HepG2 (cell line): ENCODE data around the gene GLI3. TPM values are rescaled to one million over a fixed set of nuclear protein-coding genes. Genes with fewer than 3 reads are reported as not detected.

ENCODE experiments used
- FOXJ3 ChIP-seq: sonication (generic); formaldehyde crosslinking; IDR thresholded peaks from 2 replicates; pipeline ENCODE4 v1.4.0; 2020; ENCODE audit warnings: missing genetic modification reagents, mild to moderate bottlenecking, borderline replicate concordance
- HMG20B ChIP-seq: conservative IDR thresholded peaks from 2 replicates; pipeline ENCODE4 v1.6.1; 2016; ENCODE audit warnings: missing genetic modification reagents, missing compliant biosample characterization
- HNRNPH1 ChIP-seq: fragments of 200-400 bp; formaldehyde crosslinking; optimal IDR thresholded peaks from 2 replicates; pipeline ENCODE3; 2017; ENCODE audit warnings: mild to moderate bottlenecking, low read depth, low read length
- KAT8 ChIP-seq: IDR thresholded peaks from 2 replicates; pipeline ENCODE4 v1.6.1; 2016; ENCODE audit warnings: missing genetic modification reagents, missing compliant biosample characterization
- MZF1 ChIP-seq: sonication (generic); formaldehyde crosslinking; IDR thresholded peaks from 2 replicates; pipeline ENCODE4 v1.8.1; 2023; ENCODE audit warnings: mild to moderate bottlenecking, missing genetic modification reagents, borderline replicate concordance
- NFRKB ChIP-seq: fragments of 450-650 bp; IDR thresholded peaks from 2 replicates; pipeline ENCODE4 v1.6.1; 2017
- PCBP1 ChIP-seq: fragments of 200-400 bp; formaldehyde crosslinking; IDR thresholded peaks from 2 replicates; pipeline ENCODE4 v1.6.1; 2017; ENCODE audit warnings: mild to moderate bottlenecking, low read depth, low read length, borderline replicate concordance
- ZFY ChIP-seq: sonication (generic); formaldehyde crosslinking; IDR thresholded peaks from 2 replicates; pipeline ENCODE4 v1.4.0; 2020; ENCODE audit warnings: missing genetic modification reagents
- ZNF367 ChIP-seq: sonication (generic); formaldehyde crosslinking; IDR thresholded peaks from 2 replicates; pipeline ENCODE4 v1.4.0; 2020; ENCODE audit warnings: missing genetic modification reagents, borderline replicate concordance
- ZNF468 ChIP-seq: sonication (generic); formaldehyde crosslinking; IDR thresholded peaks from 2 replicates; pipeline ENCODE4 v1.8.0; 2022; ENCODE audit warnings: mild to moderate bottlenecking, moderate library complexity, missing genetic modification reagents
- ZNF570 ChIP-seq: sonication (generic); formaldehyde crosslinking; IDR thresholded peaks from 2 replicates; pipeline ENCODE4 v1.4.0; 2020; ENCODE audit warnings: mild to moderate bottlenecking, missing genetic modification reagents, borderline replicate concordance
- polyA plus RNA-seq, 8 experiments: library from polyadenylated mRNA; depleted of rRNA in 3 of 8; stranded (reverse) in 7 of 8; unstranded in 1 of 8; fragments of >200 nt; fragmentation: Illumina TruSeq in 4 of 8; extraction: Trizol in 4 of 8; gene quantifications; 2 replicates each; pipeline versions ENCODE4 v1.2.1 to v1.2.3, GENCODE V29; 2011 to 2016; ENCODE audit warnings: low read depth in 4 of 8, missing spikeins in 1 of 8, mixed read lengths in 1 of 8; ENCODE audit not compliant: insufficient read depth in 1 of 8
- total RNA-seq, 5 experiments: library from RNA; depleted of rRNA; stranded (reverse); fragments of >200 nt; fragmentation: Illumina TruSeq; extraction: Trizol; gene quantifications; 2 replicates each; pipeline ENCODE4 v1.2.3, GENCODE V29; 2016; ENCODE audit warnings: low read depth in 1 of 5
- TF ChIP-seq, protein P1 (sequence below), 2 experiments: sonication (generic) in 1 of 2; formaldehyde crosslinking in 1 of 2; IDR thresholded peaks; 2 replicates each; pipeline versions ENCODE4 v1.4.0 to v1.6.1; 2016 to 2020; ENCODE audit warnings: borderline replicate concordance in 1 of 2, low read depth in 1 of 2, mild to moderate bottlenecking in 1 of 2, missing genetic modification reagents in 1 of 2
- TF ChIP-seq, protein P2 (sequence below): IDR thresholded peaks from 2 replicates; pipeline ENCODE4 v1.6.1; 2016
- TF ChIP-seq, protein P3 (sequence below): sonication (generic); formaldehyde crosslinking; IDR thresholded peaks from 2 replicates; pipeline ENCODE4 v1.4.0; 2020; ENCODE audit warnings: low read depth, missing genetic modification reagents
- TF ChIP-seq, protein P4 (sequence below): sonication (generic); formaldehyde crosslinking; IDR thresholded peaks from 2 replicates; pipeline ENCODE4 v1.4.0; 2020; ENCODE audit warnings: mild to moderate bottlenecking, low read depth, missing genetic modification reagents

Gene GLI3
- total and polyA plus RNA-seq, 2 of the 13 experiments (the other 11 are each of a cell fraction or from before 2014, with no cell fraction given) = not detected

DNA sequence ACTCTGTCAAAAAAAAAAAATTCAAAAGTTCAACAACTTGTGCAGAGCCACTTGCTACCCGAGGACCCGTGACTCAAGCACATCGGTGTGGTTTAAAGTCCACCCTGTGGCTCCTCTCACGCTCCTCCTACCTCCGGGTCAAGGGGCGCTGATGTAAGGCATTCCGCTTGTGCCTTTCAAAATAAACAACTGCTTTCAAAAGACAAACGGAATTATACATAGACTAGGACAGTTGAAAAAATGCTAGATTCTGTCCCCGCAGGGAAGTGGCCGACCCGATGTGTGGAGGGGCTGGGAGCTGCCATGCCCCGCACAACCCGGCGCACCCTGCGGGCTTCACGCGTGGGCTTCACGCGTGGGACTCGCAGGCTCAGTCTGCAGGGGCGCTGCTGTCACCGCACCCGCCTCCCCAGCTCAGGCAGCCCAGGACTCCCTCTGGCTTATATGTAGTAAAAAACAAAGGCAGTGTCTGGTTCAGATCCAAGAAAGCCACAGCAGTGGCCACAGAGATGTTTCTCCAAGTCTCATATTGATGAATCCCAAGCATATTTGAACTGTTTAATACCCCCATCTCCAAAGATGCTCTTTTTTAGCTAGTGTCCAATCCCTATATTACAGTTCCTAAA lies 294.4 kb downstream of the GLI3 start (continued):
- TF ChIP-seq, protein P1, sequence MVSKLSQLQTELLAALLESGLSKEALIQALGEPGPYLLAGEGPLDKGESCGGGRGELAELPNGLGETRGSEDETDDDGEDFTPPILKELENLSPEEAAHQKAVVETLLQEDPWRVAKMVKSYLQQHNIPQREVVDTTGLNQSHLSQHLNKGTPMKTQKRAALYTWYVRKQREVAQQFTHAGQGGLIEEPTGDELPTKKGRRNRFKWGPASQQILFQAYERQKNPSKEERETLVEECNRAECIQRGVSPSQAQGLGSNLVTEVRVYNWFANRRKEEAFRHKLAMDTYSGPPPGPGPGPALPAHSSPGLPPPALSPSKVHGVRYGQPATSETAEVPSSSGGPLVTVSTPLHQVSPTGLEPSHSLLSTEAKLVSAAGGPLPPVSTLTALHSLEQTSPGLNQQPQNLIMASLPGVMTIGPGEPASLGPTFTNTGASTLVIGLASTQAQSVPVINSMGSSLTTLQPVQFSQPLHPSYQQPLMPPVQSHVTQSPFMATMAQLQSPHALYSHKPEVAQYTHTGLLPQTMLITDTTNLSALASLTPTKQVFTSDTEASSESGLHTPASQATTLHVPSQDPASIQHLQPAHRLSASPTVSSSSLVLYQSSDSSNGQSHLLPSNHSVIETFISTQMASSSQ (IDR thresholded peaks at IDR 0.05; ENCODE audit: low read depth) = no peak; the same call in 1 of the 2 replicates
- TF ChIP-seq, protein P1 (CRISPR knock-in tag; IDR thresholded peaks at IDR 0.05; ENCODE audit: borderline replicate concordance) = no peak
- TF ChIP-seq PCBP1 = no peak
- TF ChIP-seq, protein P2, sequence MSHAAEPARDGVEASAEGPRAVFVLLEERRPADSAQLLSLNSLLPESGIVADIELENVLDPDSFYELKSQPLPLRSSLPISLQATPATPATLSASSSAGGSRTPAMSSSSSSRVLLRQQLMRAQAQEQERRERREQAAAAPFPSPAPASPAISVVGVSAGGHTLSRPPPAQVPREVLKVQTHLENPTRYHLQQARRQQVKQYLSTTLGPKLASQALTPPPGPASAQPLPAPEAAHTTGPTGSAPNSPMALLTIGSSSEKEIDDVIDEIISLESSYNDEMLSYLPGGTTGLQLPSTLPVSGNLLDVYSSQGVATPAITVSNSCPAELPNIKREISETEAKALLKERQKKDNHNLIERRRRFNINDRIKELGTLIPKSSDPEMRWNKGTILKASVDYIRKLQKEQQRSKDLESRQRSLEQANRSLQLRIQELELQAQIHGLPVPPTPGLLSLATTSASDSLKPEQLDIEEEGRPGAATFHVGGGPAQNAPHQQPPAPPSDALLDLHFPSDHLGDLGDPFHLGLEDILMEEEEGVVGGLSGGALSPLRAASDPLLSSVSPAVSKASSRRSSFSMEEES = peak; percentile 94
- no peak for TF ChIP-seq KAT8 (CRISPR knock-in tag)
- 0 out of 2 replicates have a peak, but pooled peaks have one; percentile 16 for TF ChIP-seq HMG20B
- TF ChIP-seq, protein P3, sequence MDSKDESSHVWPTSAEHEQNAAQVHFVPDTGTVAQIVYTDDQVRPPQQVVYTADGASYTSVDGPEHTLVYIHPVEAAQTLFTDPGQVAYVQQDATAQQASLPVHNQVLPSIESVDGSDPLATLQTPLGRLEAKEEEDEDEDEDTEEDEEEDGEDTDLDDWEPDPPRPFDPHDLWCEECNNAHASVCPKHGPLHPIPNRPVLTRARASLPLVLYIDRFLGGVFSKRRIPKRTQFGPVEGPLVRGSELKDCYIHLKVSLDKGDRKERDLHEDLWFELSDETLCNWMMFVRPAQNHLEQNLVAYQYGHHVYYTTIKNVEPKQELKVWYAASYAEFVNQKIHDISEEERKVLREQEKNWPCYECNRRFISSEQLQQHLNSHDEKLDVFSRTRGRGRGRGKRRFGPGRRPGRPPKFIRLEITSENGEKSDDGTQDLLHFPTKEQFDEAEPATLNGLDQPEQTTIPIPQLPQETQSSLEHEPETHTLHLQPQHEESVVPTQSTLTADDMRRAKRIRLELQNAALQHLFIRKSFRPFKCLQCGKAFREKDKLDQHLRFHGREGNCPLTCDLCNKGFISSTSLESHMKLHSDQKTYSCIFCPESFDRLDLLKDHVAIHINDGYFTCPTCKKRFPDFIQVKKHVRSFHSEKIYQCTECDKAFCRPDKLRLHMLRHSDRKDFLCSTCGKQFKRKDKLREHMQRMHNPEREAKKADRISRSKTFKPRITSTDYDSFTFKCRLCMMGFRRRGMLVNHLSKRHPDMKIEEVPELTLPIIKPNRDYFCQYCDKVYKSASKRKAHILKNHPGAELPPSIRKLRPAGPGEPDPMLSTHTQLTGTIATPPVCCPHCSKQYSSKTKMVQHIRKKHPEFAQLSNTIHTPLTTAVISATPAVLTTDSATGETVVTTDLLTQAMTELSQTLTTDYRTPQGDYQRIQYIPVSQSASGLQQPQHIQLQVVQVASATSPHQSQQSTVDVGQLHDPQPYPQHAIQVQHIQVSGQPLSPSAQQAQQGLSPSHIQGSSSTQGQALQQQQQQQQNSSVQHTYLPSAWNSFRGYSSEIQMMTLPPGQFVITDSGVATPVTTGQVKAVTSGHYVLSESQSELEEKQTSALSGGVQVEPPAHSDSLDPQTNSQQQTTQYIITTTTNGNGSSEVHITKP (CRISPR knock-in tag) = peak; percentile 20; the same call in 1 of the 2 replicates
- no peak for TF ChIP-seq HNRNPH1
- TF ChIP-seq NFRKB = no peak
- TF ChIP-seq ZNF367 (CRISPR knock-in tag) = no peak
- TF ChIP-seq ZNF570 (CRISPR knock-in tag) = no peak
- TF ChIP-seq FOXJ3 (CRISPR knock-in tag) = peak; percentile 51; the same call in 1 of the 2 replicates
- no peak for TF ChIP-seq ZFY (CRISPR knock-in tag)
- TF ChIP-seq MZF1 (CRISPR knock-in tag) = no peak
- no peak for TF ChIP-seq ZNF468 (CRISPR knock-in tag)
- TF ChIP-seq, protein P4, sequence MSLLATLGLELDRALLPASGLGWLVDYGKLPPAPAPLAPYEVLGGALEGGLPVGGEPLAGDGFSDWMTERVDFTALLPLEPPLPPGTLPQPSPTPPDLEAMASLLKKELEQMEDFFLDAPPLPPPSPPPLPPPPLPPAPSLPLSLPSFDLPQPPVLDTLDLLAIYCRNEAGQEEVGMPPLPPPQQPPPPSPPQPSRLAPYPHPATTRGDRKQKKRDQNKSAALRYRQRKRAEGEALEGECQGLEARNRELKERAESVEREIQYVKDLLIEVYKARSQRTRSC (CRISPR knock-in tag) = no peak
